Muscle of arm (tissue), 12 donors: ENCODE data around the gene DDRGK1. TPM values are rescaled to one million over a fixed set of nuclear protein-coding genes. Genes with fewer than 3 reads are reported as not detected.
"Not testable (repeated sequence)": the region's sequence is repeated elsewhere in the genome, so short reads cannot be mapped to it uniquely, and the experiment has no call there.

Experiments used
- DNase-seq: peaks from one replicate; pipeline ENCODE4 v3.0.0-alpha.2; 2013
- polyA plus RNA-seq, 12 donors: library from polyadenylated mRNA; unstranded; fragments of 120-200 nt; gene quantifications; one replicate each; pipeline ENCODE4 v1.2.1, GENCODE V29; 2013; ENCODE audit not compliant: insufficient read length in 12 of 12

DDRGK1 gene
- polyA plus RNA-seq, 12 donors: 20.3 to 39.3 (median 26.8) TPM; not detected in 1

DNA sequence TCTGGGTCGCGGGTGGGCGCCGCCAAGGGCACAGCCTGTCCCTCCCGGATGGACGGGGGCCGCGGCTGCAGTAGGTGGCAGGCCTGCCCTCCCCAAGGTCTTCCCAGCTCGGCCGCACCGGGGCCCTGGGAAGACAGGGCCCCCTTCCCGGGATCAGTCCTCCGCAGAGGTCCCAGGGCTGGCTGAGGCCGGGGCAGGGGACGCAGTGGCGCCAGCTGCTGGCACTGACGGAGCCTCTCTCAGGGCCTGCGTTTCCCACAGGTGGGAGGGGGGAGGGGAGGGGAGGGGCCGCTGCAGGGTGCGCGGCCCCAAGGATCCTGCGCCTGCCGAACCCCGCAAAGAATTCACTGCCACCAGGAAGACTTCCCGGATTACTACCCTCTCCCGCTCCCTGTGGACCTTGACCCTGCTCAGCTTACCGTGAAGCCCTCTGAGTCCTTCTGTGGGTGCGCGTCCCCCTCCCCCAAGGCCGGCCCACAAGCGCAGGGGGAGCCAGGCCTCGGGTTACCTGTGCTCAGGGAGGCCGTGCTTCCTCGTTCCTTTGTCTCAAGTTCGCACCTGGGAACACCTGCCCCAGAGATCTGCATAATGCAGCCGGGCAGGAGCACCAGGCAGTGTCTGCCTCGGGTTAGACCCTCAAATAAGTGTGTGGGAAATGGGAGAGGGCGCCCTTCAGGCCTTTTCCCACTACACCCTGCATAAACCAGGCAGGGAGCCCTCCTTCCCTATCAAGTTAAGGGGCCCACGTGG lies 36.2 kb downstream of the DDRGK1 start:
- no peak for DNase-seq

DNA sequence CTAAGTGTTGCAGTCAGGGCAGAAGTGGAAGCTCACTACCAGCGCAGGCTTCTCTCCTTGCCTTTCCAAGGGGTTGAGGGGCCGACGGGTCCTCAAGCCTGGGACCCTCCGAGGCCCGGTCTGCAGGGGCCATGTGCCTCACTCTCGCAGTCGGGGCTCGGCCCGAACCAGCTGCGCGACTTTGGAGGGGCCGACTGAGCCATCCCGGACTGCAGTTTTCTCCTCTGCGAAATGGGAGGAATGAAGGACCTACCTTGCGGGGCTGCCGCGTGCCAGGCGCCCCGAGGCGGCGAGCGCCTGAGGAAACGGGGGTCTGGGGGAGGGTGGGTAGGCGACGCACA lies 36.8 kb downstream of the DDRGK1 start:
- no peak for DNase-seq

DNA sequence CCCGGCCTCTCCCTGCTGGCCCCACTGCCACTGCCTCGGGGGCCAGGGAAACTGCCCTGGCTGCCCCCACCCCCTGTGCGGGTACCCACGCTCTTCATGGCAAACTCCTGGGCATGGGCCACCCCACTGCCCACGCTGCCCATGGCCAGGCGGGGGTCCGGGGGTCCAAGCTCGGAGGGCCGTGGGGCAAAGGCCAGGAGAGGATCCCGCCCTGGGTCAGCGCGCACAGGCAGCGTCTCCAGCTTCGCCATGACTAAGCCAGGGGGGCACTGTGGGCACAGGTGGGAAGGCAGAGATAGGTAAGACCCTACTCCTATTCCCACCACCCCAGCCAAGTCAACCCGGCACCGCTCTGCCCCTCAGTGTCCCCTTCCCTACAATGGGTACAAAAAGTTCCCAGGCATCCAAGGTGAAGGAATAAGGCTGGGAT lies 37.6 kb downstream of the DDRGK1 start:
- DNase-seq: no peak

DNA sequence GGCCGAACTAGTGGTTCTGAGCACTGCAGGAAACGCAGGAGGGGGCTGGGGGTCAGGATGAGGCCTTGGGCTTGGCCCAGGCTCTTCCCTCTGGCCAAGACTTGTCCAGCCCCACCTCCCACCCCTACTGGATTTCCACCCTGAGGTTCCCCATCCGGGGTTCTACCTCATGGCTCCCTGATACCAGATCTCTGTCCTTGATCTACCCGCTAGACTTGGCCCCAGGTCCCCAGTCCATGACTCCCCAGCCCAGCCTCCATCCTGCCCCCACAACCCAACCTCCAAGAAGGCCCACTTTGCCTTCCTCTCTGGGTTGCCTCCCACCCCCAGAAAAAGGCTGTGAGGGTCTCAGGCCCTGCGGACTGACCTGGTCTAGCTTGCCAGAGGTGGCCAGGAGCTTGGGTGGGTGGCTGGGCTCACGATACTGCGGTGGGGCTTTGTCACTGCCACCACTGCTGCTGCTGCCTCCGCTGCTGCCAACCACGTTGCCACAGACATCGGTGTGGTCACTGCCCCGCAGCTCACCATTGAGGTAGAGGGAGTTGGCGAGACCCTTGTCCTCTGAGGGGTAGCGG lies 38.1 kb downstream of the DDRGK1 start:
- no peak for DNase-seq

DNA sequence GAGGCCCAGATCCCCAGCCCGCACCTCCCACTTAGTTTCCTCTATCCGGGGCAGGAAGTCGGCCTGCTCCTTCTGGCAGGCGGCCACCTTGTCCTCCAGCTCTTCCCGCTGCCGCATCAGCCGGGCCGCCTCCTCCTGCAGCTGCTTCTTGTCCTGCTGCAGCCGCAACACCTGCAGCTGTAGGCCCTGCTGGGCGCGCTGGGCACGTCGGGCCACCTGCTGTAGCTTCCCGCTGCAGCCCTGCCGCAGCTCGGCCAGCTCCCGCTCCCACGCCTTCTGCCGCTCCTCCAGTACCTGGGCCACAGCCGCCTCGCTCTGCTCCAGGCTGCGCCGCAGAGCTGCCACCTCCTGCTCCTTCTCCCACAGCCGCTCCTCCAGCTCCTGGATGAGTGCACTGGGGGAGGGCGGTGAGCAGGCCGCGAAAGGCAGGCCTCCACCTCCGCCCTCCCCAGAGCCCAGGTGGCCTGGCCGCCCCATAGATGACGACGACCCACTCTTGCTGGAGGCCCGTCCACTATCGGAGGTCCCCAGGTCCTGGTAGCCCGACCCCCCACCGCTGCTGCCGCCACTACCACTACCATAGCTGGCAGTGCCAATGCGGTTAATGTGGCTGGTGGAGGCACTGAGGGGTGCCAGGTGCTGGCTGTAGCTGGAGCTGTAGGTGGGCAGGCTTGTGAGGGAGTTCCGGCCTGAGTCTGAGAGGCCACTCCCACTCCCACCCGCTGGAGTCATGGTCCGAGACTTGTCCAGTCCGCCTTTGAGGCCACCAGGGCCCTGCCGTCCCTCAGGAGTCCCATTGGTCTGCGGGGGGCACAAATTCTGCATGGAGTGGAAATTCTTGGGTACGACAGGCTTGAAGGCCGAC lies 38.8 kb downstream of the DDRGK1 start:
- DNase-seq: peak; percentile 69

DNA sequence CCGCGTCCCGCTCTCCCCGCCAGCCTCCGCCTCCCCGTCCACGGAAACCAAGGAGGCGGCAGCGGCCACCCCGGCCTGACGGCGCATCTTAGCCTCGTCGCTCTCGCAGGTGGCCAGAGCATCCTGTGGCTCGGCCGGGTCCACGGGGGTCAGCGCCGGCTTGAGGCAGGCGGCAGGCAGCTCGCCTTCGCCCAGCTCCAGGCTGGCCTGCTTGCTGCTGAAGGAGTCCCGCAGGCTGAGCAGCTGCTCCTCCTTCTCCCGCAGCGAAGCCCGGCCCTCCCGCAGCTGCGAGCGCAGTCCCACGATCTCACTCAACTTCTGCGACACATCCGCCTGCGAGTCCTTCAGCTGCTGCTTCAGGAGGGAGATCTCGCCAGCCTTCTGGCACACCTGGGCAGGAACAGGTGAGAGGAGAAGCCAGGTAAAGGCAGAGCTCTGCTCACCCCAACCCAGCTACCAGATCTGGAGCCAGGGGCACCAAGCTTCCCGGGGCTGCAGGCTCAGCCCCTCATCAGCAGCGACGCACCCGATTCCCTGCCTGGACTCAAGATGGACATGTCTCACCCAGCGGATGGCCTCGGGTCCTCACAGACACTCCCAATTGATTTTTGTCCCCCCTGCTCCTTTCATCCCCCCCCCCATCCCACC lies 39.6 kb downstream of the DDRGK1 start:
- no peak for DNase-seq

DNA sequence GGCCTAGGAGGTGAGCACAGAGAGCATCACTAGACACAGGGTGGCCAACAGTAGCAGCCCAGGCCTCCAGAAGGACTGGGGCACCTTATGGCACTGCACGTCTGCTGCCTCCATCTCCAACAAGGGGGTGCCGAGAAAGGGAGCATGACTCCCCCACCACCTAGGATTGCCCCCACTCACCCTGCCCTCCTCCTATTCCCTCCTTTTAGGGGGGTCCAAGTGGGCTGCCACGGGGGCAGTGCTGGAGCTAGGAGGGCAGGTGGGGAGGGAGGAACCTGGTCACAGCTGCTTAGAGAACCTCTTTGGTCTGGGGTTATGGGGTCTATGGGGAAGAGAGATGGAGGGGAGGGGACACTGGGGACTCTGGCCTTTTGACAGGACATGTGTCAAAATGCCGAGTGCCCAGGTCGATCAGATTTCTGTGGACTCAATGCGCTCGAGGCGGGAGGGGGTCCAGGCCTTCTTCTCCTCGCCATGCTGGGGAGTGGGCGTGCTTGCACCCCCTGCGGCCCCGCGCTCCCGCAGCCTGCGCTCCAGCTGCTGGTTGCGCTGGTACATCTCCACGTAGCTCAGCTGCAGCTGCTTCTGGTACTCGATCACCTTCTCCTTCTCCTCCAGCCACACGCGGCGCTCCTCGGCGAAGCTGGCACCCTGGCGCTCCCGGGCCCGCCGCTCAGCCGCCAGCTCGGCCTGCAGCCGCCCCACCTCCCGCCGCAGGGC lies 40.3 kb downstream of the DDRGK1 start:
- DNase-seq: no peak

DNA sequence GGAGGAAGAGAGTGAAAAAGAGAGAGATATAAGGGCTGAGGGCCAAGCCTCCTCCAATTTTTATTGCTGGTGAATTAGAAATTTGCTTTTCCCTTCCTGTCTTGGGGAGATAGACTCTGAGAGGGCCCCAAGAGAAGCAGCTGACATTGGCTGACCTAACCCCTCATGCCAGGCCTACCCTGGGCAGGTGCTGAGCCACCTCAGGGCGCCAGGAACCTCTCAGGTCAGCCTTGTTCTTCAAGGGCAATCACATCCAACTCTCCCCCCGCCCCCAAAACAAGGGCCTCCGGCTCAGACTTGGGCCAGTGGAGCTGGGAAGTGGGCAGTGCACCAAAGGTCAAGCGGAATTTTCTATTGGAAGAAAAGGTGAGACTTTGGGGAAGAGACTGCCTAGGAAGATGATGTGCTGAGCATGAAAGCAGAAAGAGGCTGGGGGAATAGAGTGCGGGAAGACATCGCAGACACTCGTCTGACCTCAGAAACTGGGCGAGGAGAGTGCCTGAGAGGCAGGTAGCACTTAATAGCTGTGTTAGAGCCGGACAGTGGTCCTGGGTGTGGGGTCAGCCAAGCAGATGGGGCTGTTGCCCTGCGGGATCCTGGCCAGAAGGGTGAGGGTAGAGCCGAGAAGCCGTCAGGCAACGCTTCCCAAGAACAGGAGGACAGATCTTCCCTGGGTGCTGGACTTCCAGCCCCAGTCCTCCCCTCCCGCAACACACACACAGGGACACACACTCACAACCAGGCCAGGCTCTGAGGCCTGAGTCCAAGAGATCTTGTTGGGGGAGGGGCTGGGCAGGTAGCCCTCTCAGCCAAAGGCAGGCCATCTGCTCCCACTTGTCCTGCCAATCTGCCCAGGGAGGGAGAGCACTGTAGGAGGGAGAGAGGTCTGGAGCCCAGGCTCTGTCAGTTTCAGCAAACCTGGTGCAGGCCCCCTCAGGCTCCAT lies 41.1 kb downstream of the DDRGK1 start:
- DNase-seq: no peak

DNA sequence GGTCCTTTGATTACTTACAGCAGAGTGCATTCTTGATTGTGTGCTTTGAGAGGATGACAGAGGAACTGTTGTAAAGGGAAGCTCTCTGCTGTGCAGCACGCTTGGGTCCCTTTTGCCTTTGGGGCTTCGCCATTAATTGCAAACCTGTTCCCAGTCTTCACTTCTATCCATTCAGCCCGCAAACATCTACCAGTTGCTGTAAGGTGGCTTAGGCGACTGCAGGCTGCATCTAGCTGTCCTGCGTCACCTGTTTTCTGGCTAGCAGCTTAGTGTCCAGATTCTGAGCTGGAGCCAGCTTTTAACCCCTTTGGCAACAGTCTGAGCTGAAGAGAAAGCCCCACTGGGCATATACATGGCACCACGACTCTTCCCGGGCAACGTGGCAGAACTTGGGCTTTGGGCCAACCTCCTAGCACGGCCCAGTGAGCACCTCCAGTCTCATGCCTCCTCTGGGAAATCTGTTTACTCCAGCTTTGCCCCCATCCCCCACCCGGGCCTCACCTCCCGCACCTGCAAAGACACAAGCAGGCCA lies 42.3 kb downstream of the DDRGK1 start:
- DNase-seq: no peak

DNA sequence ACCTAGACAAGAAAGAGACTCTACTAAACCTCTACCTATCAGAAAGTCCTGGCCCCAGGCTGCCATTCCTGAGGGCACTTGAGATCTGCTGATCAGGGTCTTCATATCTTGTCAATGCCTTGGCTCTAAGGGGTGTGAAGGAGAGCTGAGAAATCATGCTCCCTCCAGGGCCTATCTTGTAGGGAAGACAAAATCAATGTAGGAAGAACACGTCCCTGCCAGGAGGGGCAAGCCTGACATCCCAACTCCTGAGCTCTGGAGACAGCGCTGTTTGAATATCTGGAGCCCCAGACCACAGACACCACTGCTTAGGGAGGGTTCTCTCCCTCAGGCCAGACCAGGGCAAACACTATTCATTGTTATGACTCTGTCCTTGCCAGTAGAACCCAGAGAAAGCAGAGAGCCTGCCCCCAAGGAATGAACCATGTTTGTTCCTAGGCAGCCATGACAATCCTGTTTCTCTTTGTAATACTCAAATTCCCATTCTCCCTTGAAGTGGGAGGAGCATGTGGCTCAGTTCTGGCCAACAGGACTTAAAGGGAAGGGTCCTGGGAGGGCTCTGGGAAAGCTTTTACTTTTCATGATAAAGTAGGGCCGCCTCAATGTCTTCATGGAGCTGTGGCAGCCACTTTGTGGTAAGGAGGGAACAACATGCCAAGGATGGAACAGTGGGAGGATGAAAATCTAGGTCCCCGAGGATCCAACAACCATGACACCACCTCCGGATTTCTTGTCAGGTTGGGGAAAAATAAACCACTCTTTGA lies 43.0 kb downstream of the DDRGK1 start:
- no peak for DNase-seq

DNA sequence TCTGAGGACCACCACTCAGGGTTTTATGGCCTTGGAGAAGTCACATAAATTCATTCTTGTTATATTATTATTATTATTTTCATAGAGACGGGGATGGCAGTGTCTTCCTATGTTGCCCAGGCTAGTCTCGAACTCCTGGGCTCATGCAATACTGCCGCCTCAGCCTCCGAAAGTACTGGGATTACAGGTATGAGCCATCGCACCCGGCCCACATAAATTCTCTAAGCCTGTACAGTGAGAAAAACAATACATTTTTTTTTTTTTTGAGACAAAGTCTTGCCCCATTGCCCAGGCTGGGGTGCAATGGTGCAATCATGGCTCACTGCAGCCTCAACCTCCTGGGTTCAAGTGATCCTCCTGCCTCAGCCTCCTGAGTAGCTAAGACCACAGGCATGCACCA lies 44.1 kb downstream of the DDRGK1 start:
- no peak for DNase-seq

DNA sequence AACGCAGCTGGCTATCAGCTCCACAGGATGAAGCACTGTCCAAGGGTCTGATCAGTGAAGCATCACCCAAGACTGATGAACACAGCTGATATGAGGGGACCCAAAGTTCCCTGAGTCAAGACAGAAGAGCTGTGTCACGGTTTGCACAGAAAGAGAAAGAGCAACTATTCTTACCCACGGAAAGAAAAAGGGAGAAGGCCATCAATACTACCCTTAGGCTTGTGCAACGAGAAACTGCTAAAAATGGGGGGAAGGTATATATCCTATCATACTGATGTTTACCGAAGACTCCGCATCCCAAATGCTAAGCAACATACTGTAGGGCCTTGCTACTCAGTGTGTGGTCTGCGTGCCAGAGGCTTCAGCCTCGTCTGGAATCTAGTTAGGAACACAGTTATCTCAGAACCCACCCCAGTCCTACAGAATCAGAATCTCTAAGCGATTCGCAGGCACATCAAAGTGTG lies 45.5 kb downstream of the DDRGK1 start:
- no peak for DNase-seq

DNA sequence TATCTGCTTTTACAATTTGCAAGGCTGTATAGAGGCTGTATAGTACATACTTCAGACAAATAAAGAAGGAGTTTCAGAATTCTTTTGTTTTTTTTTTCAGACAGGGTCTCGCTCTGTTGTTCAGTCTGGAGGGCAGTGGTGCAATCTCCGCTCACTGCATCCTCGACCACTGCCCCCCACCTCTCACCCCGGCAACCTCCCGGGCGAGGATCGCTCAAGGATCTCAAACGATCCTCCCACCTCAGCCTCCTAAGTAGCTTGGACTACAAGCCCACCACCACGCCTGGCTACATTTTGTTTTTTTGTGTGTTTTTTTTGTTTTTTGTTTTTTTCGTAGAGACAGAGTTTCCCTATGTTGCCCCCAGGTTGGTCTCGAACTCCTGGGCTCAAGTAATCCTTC lies 46.7 kb downstream of the DDRGK1 start:
- DNase-seq: no peak

DNA sequence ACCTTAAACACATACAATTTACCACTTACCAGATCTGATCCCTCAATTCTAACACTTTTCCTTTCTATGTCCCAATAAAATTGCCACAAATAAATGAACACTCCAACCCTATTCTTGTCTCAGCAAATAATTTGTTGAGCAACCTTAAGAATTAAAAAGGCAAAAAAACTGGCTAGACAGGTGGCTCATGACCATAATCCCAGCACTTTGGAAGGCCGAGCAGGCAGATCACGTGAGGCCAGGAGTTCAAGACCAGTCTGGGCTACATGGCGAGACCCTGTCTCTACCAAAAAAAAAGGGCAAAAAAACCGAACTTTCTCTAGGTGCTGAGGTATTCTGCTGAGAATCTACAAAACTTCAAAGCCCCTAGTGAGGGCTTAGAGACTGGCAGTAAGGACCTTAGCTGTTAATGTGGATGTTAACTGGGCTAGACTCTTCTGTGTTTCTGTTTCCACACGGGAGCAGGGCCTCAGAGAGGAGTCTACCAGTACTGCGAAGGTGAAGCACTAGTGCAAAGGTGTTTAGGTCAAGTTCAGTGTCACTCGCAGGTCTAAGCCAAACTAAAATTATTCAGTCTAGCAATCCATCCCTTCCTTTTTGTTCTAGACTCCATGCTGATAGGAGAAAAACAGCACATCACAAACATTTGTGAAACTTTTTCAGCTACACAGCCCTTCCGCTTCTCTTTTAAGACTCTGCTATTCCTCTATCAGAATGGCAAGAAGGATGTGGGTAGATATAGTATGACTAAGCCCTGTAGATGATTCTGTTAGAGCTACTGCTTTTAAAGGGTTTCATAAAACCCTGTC lies 47.5 kb downstream of the DDRGK1 start:
- DNase-seq: no peak

DNA sequence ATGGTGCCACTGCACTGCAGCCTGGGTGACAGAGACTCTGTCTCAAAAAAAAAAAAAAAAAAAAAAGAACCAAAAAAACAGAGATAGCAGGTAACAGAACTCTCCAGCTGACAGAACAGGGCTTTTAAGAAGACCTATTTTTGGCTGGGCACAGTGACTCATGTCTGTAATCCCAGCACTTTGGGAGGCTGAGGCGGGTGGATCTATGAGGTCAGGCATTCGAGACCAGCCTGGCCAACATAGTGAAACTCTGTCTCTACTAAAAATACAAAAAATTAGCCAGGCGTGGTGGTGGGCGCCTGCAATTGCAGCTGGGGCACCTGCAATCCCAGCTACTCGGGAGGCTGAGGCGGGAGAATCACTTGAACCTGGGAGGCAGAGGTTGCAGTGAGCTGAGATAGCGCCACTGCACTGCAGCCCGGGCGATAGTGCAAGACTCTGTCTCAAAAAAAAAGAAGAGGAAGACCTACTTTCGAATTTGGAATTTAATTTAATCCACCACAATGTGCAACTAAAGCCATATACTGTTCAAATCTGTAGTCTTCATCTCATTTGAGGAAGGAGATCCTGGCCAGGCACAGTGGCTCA lies 52.3 kb downstream of the DDRGK1 start:
- not testable (repeated sequence) for DNase-seq

DNA sequence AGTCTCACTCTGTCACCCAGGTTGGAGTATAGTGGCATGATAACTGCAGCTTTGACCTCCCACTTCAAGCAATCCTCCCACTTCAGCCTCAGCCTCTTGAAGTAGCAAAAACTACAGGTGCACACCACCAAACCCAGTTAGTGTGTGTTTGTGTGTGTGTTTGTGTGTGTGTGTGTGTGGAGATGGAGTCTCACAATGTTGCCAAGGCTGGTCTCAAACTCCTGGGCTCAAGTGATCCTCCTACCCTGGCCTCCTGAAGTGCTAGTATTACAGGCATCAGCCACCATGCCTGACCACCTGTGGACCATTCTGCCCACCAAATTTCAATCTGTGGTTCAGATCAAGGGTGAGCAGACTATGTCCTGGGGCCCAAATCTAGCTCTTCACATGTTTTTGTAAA lies 53.6 kb downstream of the DDRGK1 start:
- DNase-seq: no peak

DNA sequence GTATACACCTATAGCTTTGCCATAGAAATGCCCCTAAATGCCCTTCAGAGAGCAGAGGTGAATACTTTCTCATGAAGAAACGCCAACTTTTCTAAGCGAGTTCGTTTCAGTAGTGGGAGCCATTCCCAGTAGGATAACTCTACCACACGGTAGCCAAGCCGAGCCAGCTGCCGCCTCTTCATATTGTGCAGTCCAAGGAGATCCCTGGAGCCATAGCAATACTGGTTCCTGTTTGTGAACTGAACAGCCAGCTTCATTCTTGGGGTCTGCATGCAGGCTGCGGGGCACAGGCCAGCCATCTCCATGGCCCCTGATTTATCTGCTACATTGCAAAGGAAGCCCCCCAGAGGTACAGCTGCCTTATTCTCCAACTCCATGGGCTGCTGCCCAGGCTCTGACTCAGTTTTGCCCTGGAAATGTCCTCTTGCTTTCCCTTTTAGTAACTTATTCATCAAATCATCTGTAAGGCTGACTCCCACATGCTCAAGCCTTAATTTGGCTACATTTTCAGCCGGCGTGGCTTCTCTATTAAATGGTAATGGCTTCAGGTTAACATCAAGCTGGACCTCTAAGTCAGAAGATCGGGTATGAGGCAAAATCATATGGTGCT lies 57.6 kb downstream of the DDRGK1 start:
- no peak for DNase-seq

DNA sequence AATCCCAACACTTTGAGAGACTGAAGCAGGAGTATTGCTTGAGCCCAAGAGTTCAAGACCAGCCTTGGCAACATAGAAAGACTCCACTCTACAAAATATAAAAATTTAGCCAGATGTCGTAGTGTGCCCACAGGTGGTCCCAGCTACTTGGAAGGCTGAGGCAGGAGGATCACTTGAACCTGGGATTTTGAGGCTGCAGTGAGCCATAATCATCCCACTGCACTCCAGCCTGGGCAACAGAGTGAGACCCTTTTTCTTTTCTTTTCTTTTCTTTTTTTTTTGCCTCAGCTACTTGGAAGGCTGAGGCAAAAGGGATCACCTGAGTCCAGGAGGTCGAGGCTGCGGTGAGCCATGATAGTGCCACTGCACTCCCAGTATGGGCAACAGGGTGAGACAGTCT lies 62.7 kb downstream of the DDRGK1 start:
- no peak for DNase-seq
